H1 (cell line): ENCODE data around the gene PLCB1. TPM values are rescaled to one million over a fixed set of nuclear protein-coding genes. Genes with fewer than 3 reads are reported as not detected.

Experiments
- CTCF ChIA-PET: fragments of 300-600 bp; sonication (Branson Sonifier 250); formaldehyde crosslinking; loops from one replicate; lab custom pipeline; 2021; ENCODE audit not compliant: partially characterized antibody; lab: Charles Lee
- POLR2A ChIA-PET: fragments of 300-600 bp; sonication (Branson Sonifier 250); formaldehyde crosslinking; loops from one replicate; lab custom pipeline; 2021; ENCODE audit warnings: inconsistent platforms; ENCODE audit not compliant: partially characterized antibody; lab: Charles Lee
- DNase-seq, 2 experiments: peaks; one replicate each; pipeline versions ENCODE4 v3.0.0 to v3.0.0-alpha.2; 2010 to 2022; ENCODE audit warnings: low spot score in 2 of 2, low read depth in 1 of 2, mixed read lengths in 1 of 2
- FAIRE-seq: peaks from 2 replicates; lab custom pipeline; 2011; peaks lifted over from hg19 to GRCh38; lab: Jason Lieb, UNC
- H2AFZ ChIP-seq: 2 replicates; pipeline ENCODE4 v1.8.1; 2012; ENCODE audit warnings: low read length, inconsistent platforms
- H2AK5ac ChIP-seq: 2 replicates; pipeline ENCODE4 v1.6.1; 2013; ENCODE audit warnings: low read depth, low read length
- H2BK120ac ChIP-seq: replicated peaks from 2 replicates; pipeline ENCODE3; 2013; ENCODE audit warnings: low read depth, low read length, inconsistent platforms
- H2BK12ac ChIP-seq: 2 replicates; pipeline ENCODE4 v1.6.1; 2013; ENCODE audit warnings: low read depth, low read length
- H2BK15ac ChIP-seq: 2 replicates; pipeline ENCODE4 v1.6.1; 2013; ENCODE audit warnings: low read length
- H2BK20ac ChIP-seq: 2 replicates; pipeline ENCODE4 v1.6.1; 2013; ENCODE audit warnings: low read length
- H2BK5ac ChIP-seq: 2 replicates; pipeline ENCODE4 v1.6.1; 2013; ENCODE audit warnings: low read depth, low read length
- H3K14ac ChIP-seq: 2 replicates; pipeline ENCODE4 v1.6.1; 2013; ENCODE audit warnings: inconsistent platforms; ENCODE audit not compliant: insufficient read length
- H3K18ac ChIP-seq: 2 replicates; pipeline ENCODE4 v1.6.1; 2013; ENCODE audit warnings: low read length; ENCODE audit errors: extremely low read depth
- H3K23ac ChIP-seq: 2 replicates; pipeline ENCODE4 v1.6.1; 2013; ENCODE audit warnings: inconsistent platforms; ENCODE audit not compliant: insufficient read length
- H3K23me2 ChIP-seq: 2 replicates; pipeline ENCODE4 v1.6.1; 2013; ENCODE audit warnings: low read depth, low read length
- H3K27ac ChIP-seq: 2 replicates; pipeline ENCODE4 v1.6.1; 2011; ENCODE audit warnings: low read depth, low read length, inconsistent platforms
- H3K27me3 ChIP-seq, 4 experiments: replicated peaks in 1 of 4; 1 replicate in 1 of 4; 2 replicates in 3 of 4; pipeline versions ENCODE4 v1.6.1 to v1.8.1; 2011 to 2013; ENCODE audit warnings: low read length in 3 of 4, mild to moderate bottlenecking in 3 of 4, inconsistent platforms in 2 of 4, mixed read lengths in 2 of 4, moderate library complexity in 1 of 4; ENCODE audit not compliant: control insufficient read depth in 3 of 4, insufficient read depth in 3 of 4; ENCODE audit errors: extremely low read depth in 1 of 4
- H3K36me3 ChIP-seq, 4 experiments: 2 replicates each; pipeline versions ENCODE4 v1.6.1 to v1.8.1; 2011 to 2013; ENCODE audit warnings: mild to moderate bottlenecking in 4 of 4, low read length in 3 of 4, moderate library complexity in 2 of 4, control low read depth in 1 of 4, inconsistent platforms in 1 of 4; ENCODE audit not compliant: insufficient read depth in 4 of 4, control insufficient read depth in 2 of 4
- H3K4ac ChIP-seq: replicated peaks from 2 replicates; pipeline ENCODE3; 2013; ENCODE audit warnings: low read length, low read depth, mixed read lengths, inconsistent platforms; ENCODE audit not compliant: insufficient read length
- H3K4me1 ChIP-seq, 4 experiments: replicated peaks in 1 of 4; 1 replicate in 1 of 4; 2 replicates in 3 of 4; pipeline versions ENCODE4 v1.6.1 to v1.8.1; 2011 to 2013; ENCODE audit warnings: low read length in 3 of 4, inconsistent platforms in 2 of 4, mixed read lengths in 1 of 4; ENCODE audit not compliant: insufficient read depth in 4 of 4, control insufficient read depth in 3 of 4
- H3K4me2 ChIP-seq, 2 experiments: 2 replicates each; pipeline versions ENCODE4 v1.6.1 to v1.8.1; 2011 to 2013; ENCODE audit warnings: low read depth in 2 of 2, low read length in 2 of 2, control low read depth in 1 of 2, inconsistent platforms in 1 of 2, mild to moderate bottlenecking in 1 of 2; ENCODE audit not compliant: insufficient read depth in 1 of 2
- H3K4me3 ChIP-seq, 4 experiments: fragments of 200-600, 300-600 bp in 1 of 4; sonication (generic), shearing (Covaris generic), sonication (Bioruptor Twin) in 1 of 4; 2 replicates each; pipeline versions ENCODE4 v1.5.1 to v1.8.1; 2011 to 2016; ENCODE audit warnings: low read length in 4 of 4, low read depth in 3 of 4, control low read depth in 2 of 4, inconsistent platforms in 2 of 4, mild to moderate bottlenecking in 2 of 4, mixed read lengths in 1 of 4, moderate library complexity in 1 of 4; ENCODE audit not compliant: insufficient read depth in 2 of 4; ENCODE audit errors: extremely low read depth in 1 of 4
- H3K56ac ChIP-seq: replicated peaks from 2 replicates; pipeline ENCODE3; 2013; ENCODE audit warnings: low read depth, mild to moderate bottlenecking, mixed read lengths, low read length, inconsistent platforms; ENCODE audit not compliant: insufficient read length
- H3K79me1 ChIP-seq: 2 replicates; pipeline ENCODE4 v1.6.1; 2013; ENCODE audit warnings: low read depth, low read length, control low read depth
- H3K79me2 ChIP-seq, 2 experiments: 2 replicates each; pipeline versions ENCODE4 v1.6.1 to v1.8.1; 2012 to 2013; ENCODE audit warnings: low read length in 2 of 2, mild to moderate bottlenecking in 2 of 2, inconsistent platforms in 1 of 2; ENCODE audit not compliant: insufficient read depth in 2 of 2, control insufficient read depth in 1 of 2
- H3K9ac ChIP-seq, 4 experiments: replicated peaks in 1 of 4; 1 replicate in 1 of 4; 2 replicates in 3 of 4; pipeline versions ENCODE4 v1.6.1 to v1.8.1; 2011 to 2013; ENCODE audit warnings: low read depth in 3 of 4, low read length in 3 of 4, control low read depth in 2 of 4, mild to moderate bottlenecking in 2 of 4, moderate library complexity in 2 of 4, inconsistent platforms in 1 of 4; ENCODE audit errors: extremely low read depth in 1 of 4
- H3K9me3 ChIP-seq, 2 experiments: 2 replicates each; pipeline versions ENCODE4 v1.6.1 to v1.8.1; 2012 to 2013; ENCODE audit warnings: mild to moderate bottlenecking in 2 of 2, moderate library complexity in 2 of 2, control low read depth in 1 of 2, inconsistent platforms in 1 of 2, low read depth in 1 of 2, low read length in 1 of 2, mixed read lengths in 1 of 2; ENCODE audit not compliant: insufficient read depth in 2 of 2
- H4K20me1 ChIP-seq, 2 experiments: replicated peaks in 1 of 2; 2 replicates each; pipeline versions ENCODE3 to v1.8.1; 2011 to 2013; ENCODE audit warnings: inconsistent platforms in 2 of 2, low read length in 2 of 2, mild to moderate bottlenecking in 1 of 2; ENCODE audit not compliant: insufficient read depth in 2 of 2, control insufficient read depth in 1 of 2
- H4K5ac ChIP-seq: 2 replicates; pipeline ENCODE4 v1.6.1; 2013; ENCODE audit warnings: low read length, low read depth, mixed read lengths, inconsistent platforms; ENCODE audit not compliant: insufficient read length
- H4K8ac ChIP-seq: 2 replicates; pipeline ENCODE4 v1.8.0; 2013; ENCODE audit warnings: mild to moderate bottlenecking, moderate library complexity, low read length, inconsistent platforms; ENCODE audit not compliant: insufficient read depth; ENCODE audit errors: extremely low read depth
- H4K91ac ChIP-seq: replicated peaks from 2 replicates; pipeline ENCODE3; 2013; ENCODE audit warnings: low read length, mixed read lengths, inconsistent platforms; ENCODE audit not compliant: insufficient read length
- CTCF ChIP-seq, 3 experiments: IDR thresholded peaks; 1 replicate in 2 of 3; 2 replicates in 1 of 3; pipeline versions ENCODE4 v1.5.1 to v1.6.1; 2011; ENCODE audit warnings: low read length in 3 of 3, mild to moderate bottlenecking in 3 of 3, inconsistent platforms in 2 of 3, low read depth in 1 of 3, moderate library complexity in 1 of 3; ENCODE audit not compliant: insufficient read depth in 1 of 3; ENCODE audit errors: control extremely low read depth in 1 of 3
- E2F6 ChIP-seq: IDR thresholded peaks from 2 replicates; pipeline ENCODE4 v1.6.1; 2012; ENCODE audit warnings: inconsistent platforms
- EGR1 ChIP-seq: IDR thresholded peaks from 2 replicates; pipeline ENCODE4 v1.6.1; 2011; ENCODE audit warnings: low read depth, low read length, borderline replicate concordance
- EZH2 ChIP-seq: fragments of 200-600 bp; sonication (generic); IDR thresholded peaks from 2 replicates; pipeline ENCODE4 v1.7.1; 2012; ENCODE audit warnings: low read depth, mild to moderate bottlenecking, moderate library complexity, low read length, inconsistent platforms; ENCODE audit not compliant: severe bottlenecking
- FOSL1 ChIP-seq: IDR thresholded peaks from 2 replicates; pipeline ENCODE4 v1.6.1; 2011; ENCODE audit warnings: mild to moderate bottlenecking, low read depth, low read length, moderate library complexity; ENCODE audit not compliant: insufficient read depth
- GTF2F1 ChIP-seq: IDR thresholded peaks from 2 replicates; pipeline ENCODE4 v1.6.1; 2012; ENCODE audit warnings: low read depth, low read length, improper control_type of control experiment, borderline replicate concordance
- HDAC6 ChIP-seq: IDR thresholded peaks from one replicate; pipeline ENCODE4 v1.7.1; 2012; ENCODE audit warnings: low read depth, mild to moderate bottlenecking, inconsistent platforms, low read length, moderate library complexity
- POLR2AphosphoS5 ChIP-seq: IDR thresholded peaks from 2 replicates; pipeline ENCODE4 v1.6.1; 2011; ENCODE audit warnings: low read depth, low read length
- RBBP5 ChIP-seq: IDR thresholded peaks from 2 replicates; pipeline ENCODE4 v1.7.1; 2012; ENCODE audit warnings: low read depth, mild to moderate bottlenecking, inconsistent platforms, low read length, moderate library complexity, borderline replicate concordance
- RFX5 ChIP-seq: IDR thresholded peaks from 2 replicates; pipeline ENCODE4 v1.6.1; 2011; ENCODE audit warnings: low read depth, low read length, improper control_type of control experiment, borderline replicate concordance
- ZNF274 ChIP-seq: IDR thresholded peaks from 2 replicates; pipeline ENCODE4 v1.7.0; 2012; ENCODE audit warnings: low read length, borderline replicate concordance; ENCODE audit errors: extremely low read depth
- WGBS, 2 experiments: shearing (Covaris generic) in 1 of 2; methylation state at CpG; one replicate each; pipeline versions ENCODE4 v1.1.6 to v1.1.7; 2013 to 2015; ENCODE audit warnings: low lambda C conversion rate in 2 of 2, mixed read lengths in 2 of 2, inconsistent platforms in 1 of 2, low coverage in 1 of 2, missing lambda C conversion rate in 1 of 2; ENCODE audit not compliant: insufficient replicate concordance in 2 of 2, insufficient coverage in 1 of 2, insufficient read length in 1 of 2; ENCODE audit errors: extremely low coverage in 1 of 2, missing lambda C conversion rate in 1 of 2; 5-methylcytosine and 5-hydroxymethylcytosine counted together
- polyA plus RNA-seq, 7 experiments: library from polyadenylated mRNA; depleted of rRNA in 3 of 7; stranded (reverse) in 5 of 7; unstranded in 2 of 7; fragments of >200 nt in 5 of 7; fragments of 200-250 nt in 2 of 7; gene quantifications; 1 replicate in 5 of 7; 2 replicates in 1 of 7; 4 replicates in 1 of 7; pipeline versions ENCODE4 v1.2.1 to v1.2.3, GENCODE V29; 2011 to 2013; ENCODE audit warnings: missing spikeins in 2 of 7, mixed read lengths in 2 of 7
- total RNA-seq: library from RNA; stranded (reverse); fragmentation: NEBNext Ultra II Directional; extraction: Animal tissue kit (Norgen Biotek cat#: 25700); gene quantifications from 2 replicates; pipeline ENCODE4 v1.2.1, GENCODE V29; 2021

PLCB1 gene
- total and polyA plus RNA-seq, 2 of the 8 experiments (the other 6 are each of a cell fraction or from before 2014, with no cell fraction given): 2.6 to 9.1 TPM

DNA sequence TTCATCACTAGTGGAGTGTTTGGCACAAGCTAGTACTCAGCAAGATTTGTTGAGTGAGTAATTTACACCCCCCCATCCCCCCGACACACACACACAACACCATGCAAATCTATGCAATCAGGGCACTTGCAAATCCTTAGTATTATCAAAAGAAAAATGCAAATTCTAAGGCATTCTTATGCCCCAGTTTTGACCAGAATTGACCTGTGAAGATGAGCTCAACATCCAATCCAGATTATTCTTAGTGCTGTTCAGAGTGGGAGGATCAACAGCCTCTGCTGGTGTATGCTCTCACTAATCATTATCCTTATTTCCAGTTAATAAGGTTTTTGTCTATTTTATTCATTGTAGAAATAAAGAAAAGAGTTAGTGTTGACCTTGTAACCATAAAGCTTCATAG is 185.4 kb downstream of the PLCB1 start:
- Histone ChIP-seq H3K4me3 (no peak overlapping the region), H3K79me1 (no peaks in the 10 kb centered on the region), H4K5ac (no peak overlapping the region), H3K4me1 (peaks cover 0 to 3% (median 0%) of the 10 kb centered on the region in 4 experiments; a peak in 2 of 7 replicates), H2AK5ac (no peak overlapping the region), H3K4ac (no peak overlapping the region), H3K36me3 (no peaks in the 10 kb centered on the region), H3K23me2 (no peaks in the 10 kb centered on the region), H3K9me3 (no peaks in the 10 kb centered on the region), H3K9ac (no peak overlapping the region), H3K56ac (no peak overlapping the region), H3K18ac (no peak overlapping the region), H3K79me2 (no peaks in the 10 kb centered on the region), H2AFZ (no peak overlapping the region), H3K4me2 (no peak overlapping the region), H2BK20ac (no peak overlapping the region), H4K20me1 (no peaks in the 10 kb centered on the region), H2BK15ac (no peak overlapping the region), H4K91ac (no peak overlapping the region), H3K14ac (no peak overlapping the region), H4K8ac (no peak overlapping the region), H2BK120ac (no peak overlapping the region), H2BK12ac (no peak overlapping the region), H3K23ac (no peak overlapping the region), H3K27me3 (no peaks in the 10 kb centered on the region), H2BK5ac (no peak overlapping the region), H3K27ac (no peak overlapping the region)
- ChIA-PET POLR2A (no interaction called here), CTCF (interaction anchor here (3.8 kb wide), 1 partner anchor 11 kb away, joined by 21 read pairs; no protein-coding TSS in a partner anchor)
- 100% methylated on average over 1 of the region's 1 CpG; no CpG with 5 or more reads in 1 of the 2 experiments for WGBS, 2 experiments
- FAIRE-seq: no peak
- no peak for DNase-seq
- TF ChIP-seq ZNF274: no peak
- TF ChIP-seq EZH2: no peak
- TF ChIP-seq CTCF (IDR thresholded peaks at IDR 0.05; ENCODE audit: control extremely low read depth in 1 of 3, insufficient read depth in 1 of 3, low read depth in 1 of 3, low read length in 3 of 3): no peak
- TF ChIP-seq RFX5: no peak
- no peak for TF ChIP-seq POLR2AphosphoS5
- TF ChIP-seq E2F6: no peak
- TF ChIP-seq HDAC6: no peak
- TF ChIP-seq FOSL1: no peak
- no peak for TF ChIP-seq EGR1
- no peak for TF ChIP-seq GTF2F1
- TF ChIP-seq RBBP5: no peak
